ENCODE measurements around the gene ADORA2B.
"Not testable (repeated sequence)": the region's sequence is repeated elsewhere in the genome, so short reads cannot be mapped to it uniquely, and the experiment has no call there.

Gene ADORA2B

GRCh38 chr17:15922586-15922985, 22.3 kb upstream of the ADORA2B start:
- no peak for DNase-seq (ENCODE audit: low spot score)

GRCh38 chr17:15926039-15926740, 18.7 kb upstream of the ADORA2B start:
- DNase-seq (ENCODE audit: low spot score): no peak

DNA sequence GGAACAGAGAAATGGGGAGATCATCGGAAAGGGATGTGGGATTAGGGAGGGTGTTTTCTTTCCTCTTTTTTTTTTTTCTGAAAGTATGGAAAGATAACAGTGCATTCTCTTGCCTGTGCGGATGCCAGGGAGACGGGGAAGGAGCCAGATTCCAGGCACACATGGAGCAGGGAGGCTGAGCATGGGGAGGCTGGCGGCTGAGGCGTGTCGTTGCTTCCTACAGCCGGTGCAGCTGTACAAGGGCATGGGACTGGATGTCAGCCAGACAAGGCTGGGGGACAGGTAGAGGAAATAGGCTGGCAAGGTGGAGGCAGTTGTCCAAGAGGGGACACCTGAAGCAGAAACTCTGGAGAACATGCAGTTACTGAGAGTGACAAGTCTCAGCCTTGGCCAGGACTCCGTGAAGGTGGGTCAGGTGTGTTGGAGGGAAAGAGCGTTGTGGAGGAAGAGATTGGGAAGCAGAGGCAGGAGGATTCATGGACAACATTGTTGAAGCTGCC, 16.6 kb upstream of the ADORA2B start:
- DNase-seq (ENCODE audit: low spot score): no peak

DNA sequence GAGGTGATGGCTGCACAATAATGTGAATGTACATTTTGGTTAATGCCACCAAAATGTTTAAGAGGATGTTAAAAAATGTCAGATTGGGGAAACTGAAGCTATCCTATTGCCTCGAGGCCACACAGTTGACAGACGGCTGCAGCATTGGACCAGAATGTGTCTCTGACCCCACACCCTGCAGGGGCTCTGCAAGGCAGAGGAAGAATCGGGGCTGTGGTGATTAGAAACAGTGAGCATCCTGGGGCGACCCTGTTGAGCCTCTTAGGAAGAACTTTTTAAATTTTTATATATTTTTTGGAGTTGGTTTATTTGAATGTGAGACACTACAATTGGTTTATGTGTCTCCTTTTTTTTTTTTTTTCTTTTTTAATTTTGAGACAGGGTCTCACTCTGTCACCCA, 15.0 kb upstream of the ADORA2B start:
- DNase-seq (ENCODE audit: low spot score): no peak

- no peak for DNase-seq (ENCODE audit: low spot score)
These were observed 14.5 kb upstream of the ADORA2B start for GRCh38 chr17:15930426-15930825.

DNA sequence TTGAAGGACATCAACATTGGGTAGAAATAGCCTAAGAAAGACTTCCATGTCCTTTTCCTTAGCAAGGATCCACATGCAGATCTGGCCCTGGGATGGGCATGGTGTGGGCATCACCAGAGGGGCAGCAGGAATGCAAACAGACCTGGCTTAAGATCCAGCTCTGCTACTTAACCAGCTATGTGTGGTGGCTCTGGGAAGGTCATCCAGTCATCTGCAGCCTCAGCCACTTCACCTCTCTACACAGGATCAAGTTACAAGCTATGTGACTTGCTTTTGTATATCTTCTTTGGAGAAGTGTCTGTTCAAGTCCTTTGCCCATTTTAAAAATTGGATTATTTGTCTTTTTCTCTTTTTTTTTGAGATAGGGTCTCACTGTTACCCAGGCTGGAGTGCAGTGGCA, 13.5 kb upstream of the ADORA2B start:
- DNase-seq (ENCODE audit: low spot score): no peak

- no peak for DNase-seq (ENCODE audit: low spot score)
These were observed 10.1 kb upstream of the ADORA2B start for GRCh38 chr17:15934866-15935265.

- DNase-seq (ENCODE audit: low spot score): no peak
These were observed 9.0 kb upstream of the ADORA2B start for GRCh38 chr17:15935891-15936290.

- DNase-seq (ENCODE audit: low spot score): not testable (repeated sequence)
These were observed 8.4 kb upstream of the ADORA2B start for GRCh38 chr17:15936481-15936880.

DNA sequence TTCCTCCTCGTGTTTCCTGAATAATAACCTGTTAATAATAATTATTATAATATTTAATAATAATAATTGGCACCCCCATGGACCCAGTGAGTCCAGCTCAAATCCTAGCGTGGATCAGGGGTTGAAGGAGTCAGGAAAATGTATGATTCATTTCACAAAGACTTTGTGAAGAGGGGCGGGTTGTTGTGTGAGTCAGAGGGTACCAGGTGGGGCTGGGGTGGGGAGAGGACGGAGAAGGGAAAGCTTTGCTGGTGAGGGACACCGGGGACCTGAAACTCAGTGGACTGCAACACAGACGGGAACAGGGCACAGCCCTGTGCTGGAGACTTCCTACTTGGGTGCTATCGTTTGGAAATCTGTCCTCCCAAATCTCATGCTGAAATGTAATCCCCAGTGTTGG, 3.1 kb upstream of the ADORA2B start:
- no peak for DNase-seq (ENCODE audit: low spot score)

DNA sequence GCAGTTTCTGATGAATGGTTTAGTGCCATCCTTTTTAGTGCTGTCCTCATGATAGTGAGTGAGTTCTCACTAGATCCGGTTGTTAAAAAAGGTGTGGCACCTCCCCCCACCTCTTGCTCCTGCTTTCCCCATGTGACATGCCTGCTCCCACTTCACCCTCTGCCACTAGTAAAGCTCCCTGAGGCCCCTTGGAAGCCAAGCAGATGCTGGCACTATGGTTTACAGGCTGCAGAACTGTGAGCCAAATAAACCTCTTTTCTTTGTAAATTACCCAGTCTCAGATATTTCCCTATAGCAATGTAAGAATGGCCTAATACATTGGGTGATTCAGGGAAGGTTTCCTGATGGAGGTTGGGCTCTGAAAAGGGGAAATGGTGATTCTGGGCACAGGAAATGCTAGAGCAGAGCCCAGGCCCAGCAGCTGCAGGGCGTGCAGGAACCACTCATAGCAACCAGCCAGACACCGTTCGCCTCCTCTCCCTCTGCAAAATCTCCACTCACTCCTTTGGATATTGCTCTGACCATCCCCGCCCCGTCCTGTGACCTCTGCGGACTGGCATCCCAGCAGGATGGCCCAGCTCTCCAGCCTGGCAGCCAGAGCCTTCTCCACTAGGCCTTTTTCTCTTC, 2.6 kb upstream of the ADORA2B start:
- DNase-seq (ENCODE audit: low spot score): no peak

GRCh38 chr17:15943971-15944758, 765 bp upstream of the ADORA2B start:
- DNase-seq (ENCODE audit: low spot score): no peak

- DNase-seq (ENCODE audit: low spot score): no peak
These were observed 729 bp downstream of the ADORA2B start for GRCh38 chr17:15945527-15946191.

DNA sequence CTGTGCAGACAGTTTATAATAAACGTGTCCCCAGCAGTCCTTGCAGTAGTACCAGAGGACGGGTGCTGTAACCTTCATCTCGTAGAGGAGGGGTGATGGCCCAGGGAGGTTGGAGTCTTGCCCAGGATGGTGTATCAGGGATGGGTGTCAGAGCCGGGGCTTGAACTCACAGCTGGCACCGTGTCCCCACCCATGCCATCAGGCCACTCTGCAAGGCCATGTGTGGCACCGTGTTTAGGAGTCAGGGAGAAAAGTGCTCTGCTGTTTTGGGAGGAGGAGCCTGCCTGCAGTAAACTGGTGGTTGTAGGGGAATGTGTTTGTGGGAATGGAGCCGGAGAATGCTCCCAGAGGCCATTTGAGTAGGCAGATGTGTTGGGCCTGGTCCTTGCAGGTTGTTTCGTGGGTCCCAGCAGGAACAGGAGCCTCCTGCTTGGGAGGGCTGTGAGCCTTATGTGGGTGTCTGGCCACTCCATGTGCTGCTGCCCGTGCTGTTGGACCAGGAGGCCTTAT, 1.7 kb downstream of the ADORA2B start:
- no peak for DNase-seq (ENCODE audit: low spot score)

GRCh38 chr17:15947271-15947670, 2.3 kb downstream of the ADORA2B start:
- DNase-seq (ENCODE audit: low spot score): no peak

GRCh38 chr17:15947976-15948752, 3.2 kb downstream of the ADORA2B start:
- no peak for DNase-seq (ENCODE audit: low spot score)

- DNase-seq (ENCODE audit: low spot score): no peak
These were observed 6.6 kb downstream of the ADORA2B start for GRCh38 chr17:15951368-15952047.

DNA sequence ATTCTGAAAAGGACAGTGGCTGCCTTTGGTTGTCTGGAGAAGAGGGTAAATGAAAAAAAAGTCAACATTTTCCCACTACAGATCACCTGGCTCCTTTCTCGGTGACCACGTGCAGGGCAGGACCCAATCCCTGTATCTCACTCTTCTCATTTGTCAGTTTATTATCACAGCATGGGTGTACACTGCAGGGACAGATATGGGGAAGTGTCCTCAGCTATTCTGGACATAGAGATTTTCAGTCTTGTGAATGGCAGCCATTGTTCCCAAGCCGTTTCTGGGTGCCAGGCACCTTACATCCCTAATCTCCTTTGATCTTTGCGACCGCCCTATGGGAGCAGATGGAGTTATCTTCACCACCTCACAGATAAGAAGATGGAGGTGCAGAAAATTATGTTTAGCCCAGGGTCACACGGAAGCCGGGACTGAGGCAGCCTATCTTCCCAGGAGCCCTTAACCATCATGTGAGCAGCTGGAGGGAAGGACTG, 7.2 kb downstream of the ADORA2B start:
- no peak for DNase-seq (ENCODE audit: low spot score)

DNA sequence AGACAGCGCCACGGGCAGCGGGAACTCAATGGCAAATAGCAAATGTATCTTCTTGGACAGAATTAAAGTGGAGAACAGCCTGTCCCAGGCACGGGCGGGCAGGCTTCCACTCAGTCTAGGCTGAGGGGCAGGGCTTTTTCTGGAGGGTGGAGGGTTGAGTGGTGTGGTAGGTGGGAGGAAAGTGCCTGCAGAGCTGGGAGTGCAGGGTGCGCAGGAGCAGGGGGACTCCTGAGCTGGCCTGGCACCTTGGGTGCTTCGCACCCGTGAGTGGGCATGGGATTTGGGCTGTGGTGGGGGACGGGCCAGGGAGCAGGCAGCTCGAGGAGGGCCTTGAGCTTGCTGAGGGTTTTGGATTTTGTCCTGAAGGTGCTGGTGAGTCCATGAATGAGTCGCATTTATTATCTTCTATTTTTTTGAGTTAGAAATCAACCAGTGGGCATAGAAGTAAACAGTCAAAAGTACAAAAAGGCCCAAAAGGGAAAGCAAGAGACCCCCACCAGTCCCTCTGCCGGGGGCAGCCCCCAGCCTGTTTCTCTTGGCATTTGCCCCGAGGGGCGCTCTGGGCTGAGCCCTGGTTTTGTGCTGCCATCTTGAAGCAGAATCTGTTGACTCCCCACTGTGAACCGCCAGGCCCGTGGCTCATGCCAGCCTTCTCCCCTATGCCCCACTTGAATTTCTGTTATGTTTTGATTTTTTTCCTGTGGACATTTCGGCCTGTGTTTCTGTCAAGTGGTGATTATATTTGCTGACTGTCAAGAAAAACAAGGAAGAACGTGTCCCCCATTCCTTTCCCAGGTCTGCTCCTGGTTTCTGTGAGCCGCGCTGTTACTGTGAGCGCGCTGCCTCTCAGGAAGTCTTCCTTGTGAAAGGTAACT, 8.2 kb downstream of the ADORA2B start:
- no peak for DNase-seq (ENCODE audit: low spot score)

GRCh38 chr17:15954222-15954621, 9.3 kb downstream of the ADORA2B start:
- DNase-seq (ENCODE audit: low spot score): no peak
